NCI-H345 treated with DMSO at 0.1 percent for 48 hours (cell line): ENCODE measurements around the gene CRMP1.

ENCODE experiments used
- DNase-seq: peaks from one replicate; lab custom pipeline; 2025; ENCODE audit not compliant: unreplicated experiment; lab: John Stamatoyannopoulos, UW

CRMP1 gene

DNA sequence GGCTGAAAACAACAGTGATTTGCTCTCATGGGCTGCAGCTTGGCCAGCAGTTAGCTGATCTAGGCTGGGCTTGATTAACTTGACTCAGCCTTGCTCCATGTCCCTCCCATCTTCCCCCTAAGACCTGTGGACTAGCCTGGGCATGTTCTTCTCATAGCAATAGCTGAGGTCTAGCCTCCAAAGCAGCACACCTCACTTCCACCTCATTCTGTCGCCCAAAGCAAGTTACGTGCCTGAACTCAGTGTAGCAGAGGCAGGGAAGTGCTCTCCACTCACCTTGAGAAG, 119.7 kb downstream of the CRMP1 start:
- no peak for DNase-seq

DNA sequence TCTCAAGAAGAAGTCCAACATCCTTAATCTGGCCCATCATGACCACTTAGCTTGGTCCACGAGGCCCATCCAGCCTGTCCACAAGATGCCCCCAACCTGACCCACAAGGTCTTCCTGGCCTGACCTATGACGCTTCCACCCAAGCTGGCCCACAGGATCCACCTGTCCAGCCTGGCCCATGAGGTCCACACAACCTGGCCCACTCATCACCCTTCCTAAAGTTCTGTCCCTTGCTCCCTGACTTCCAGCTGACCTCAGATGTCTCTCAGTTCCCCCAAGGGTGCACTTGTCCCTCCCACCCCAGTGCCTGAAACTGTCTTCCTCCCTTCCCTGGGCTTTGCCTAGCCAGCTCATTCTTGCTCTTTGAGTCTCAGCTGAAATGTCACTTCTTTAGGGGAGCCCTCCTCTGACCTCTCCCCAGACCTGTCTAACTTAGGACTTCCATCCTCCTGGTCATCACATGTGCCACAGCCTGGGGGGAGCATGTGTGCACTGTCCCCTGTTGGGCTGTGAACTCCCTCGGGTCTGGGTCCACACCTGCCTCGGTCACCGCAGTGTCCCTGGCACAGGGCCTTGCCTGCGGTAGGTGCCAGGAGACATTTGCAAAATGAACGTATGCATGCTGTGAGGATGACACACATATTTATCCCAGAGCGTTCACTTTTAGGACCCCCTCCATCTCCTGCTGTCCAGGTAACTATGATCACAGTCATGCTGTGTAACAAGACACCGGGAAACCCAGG, 120.2 kb downstream of the CRMP1 start:
- peak; percentile 64 for DNase-seq
